ENCODE measurements around the gene CORO6.
"Not testable (repeated sequence)": the region's sequence is repeated elsewhere in the genome, so short reads cannot be mapped to it uniquely, and the experiment has no call there.

CORO6 gene

GRCh38 chr17:29622337-29623282 is at the start of gene CORO6:
Gene CORO6, minus strand, starts transcription at chr17:29622912. Its CDS starts 1,491 bp downstream, at chr17:29621421.
- DNase-seq (ENCODE audit: low spot score), result peak; percentile 93

GRCh38 chr17:29671661-29672060 is 48.9 kb upstream of the CORO6 start:
- DNase-seq (ENCODE audit: low spot score), result no peak

GRCh38 chr17:29669266-29669665 is 46.6 kb upstream of the CORO6 start:
- DNase-seq (ENCODE audit: low spot score), result no peak

- DNase-seq (ENCODE audit: low spot score), result no peak
Measured at GRCh38 chr17:29667969-29668368, 45.3 kb upstream of the CORO6 start.

- no peak for DNase-seq (ENCODE audit: low spot score)
Measured at GRCh38 chr17:29665481-29665810, 42.7 kb upstream of the CORO6 start.

- DNase-seq (ENCODE audit: low spot score), result no peak
Measured at GRCh38 chr17:29664743-29665480, 42.2 kb upstream of the CORO6 start.

- DNase-seq (ENCODE audit: low spot score), result no peak
Measured at GRCh38 chr17:29663155-29663554, 40.4 kb upstream of the CORO6 start.

- no peak for DNase-seq (ENCODE audit: low spot score)
Measured at GRCh38 chr17:29661213-29661612, 38.5 kb upstream of the CORO6 start.

- no peak for DNase-seq (ENCODE audit: low spot score)
Measured at GRCh38 chr17:29659155-29659554, 36.4 kb upstream of the CORO6 start.

- DNase-seq (ENCODE audit: low spot score), result no peak
Measured at GRCh38 chr17:29655323-29655722, 32.6 kb upstream of the CORO6 start.

- no peak for DNase-seq (ENCODE audit: low spot score)
Measured at GRCh38 chr17:29653995-29654714, 31.4 kb upstream of the CORO6 start.

GRCh38 chr17:29652976-29653375 is 30.3 kb upstream of the CORO6 start:
- DNase-seq (ENCODE audit: low spot score), result no peak

GRCh38 chr17:29651913-29652312 is 29.2 kb upstream of the CORO6 start:
- DNase-seq (ENCODE audit: low spot score), result not testable (repeated sequence)

- DNase-seq (ENCODE audit: low spot score), result no peak
Measured at GRCh38 chr17:29650396-29650795, 27.7 kb upstream of the CORO6 start.

- DNase-seq (ENCODE audit: low spot score), result no peak
Measured at GRCh38 chr17:29649359-29649758, 26.6 kb upstream of the CORO6 start.

- no peak for DNase-seq (ENCODE audit: low spot score)
Measured at GRCh38 chr17:29648005-29648404, 25.3 kb upstream of the CORO6 start.

- no peak for DNase-seq (ENCODE audit: low spot score)
Measured at GRCh38 chr17:29645515-29646051, 22.9 kb upstream of the CORO6 start.

GRCh38 chr17:29643817-29644160 is 21.1 kb upstream of the CORO6 start:
- DNase-seq (ENCODE audit: low spot score), result no peak

- DNase-seq (ENCODE audit: low spot score), result no peak
Measured at GRCh38 chr17:29642171-29642611, 19.5 kb upstream of the CORO6 start.

- no peak for DNase-seq (ENCODE audit: low spot score)
Measured at GRCh38 chr17:29640981-29641642, 18.4 kb upstream of the CORO6 start.

GRCh38 chr17:29640413-29640812 is 17.7 kb upstream of the CORO6 start:
- DNase-seq (ENCODE audit: low spot score), result no peak

- DNase-seq (ENCODE audit: low spot score), result no peak
Measured at GRCh38 chr17:29633886-29634285, 11.2 kb upstream of the CORO6 start.
